Mucosa of descending colon (tissue), 3 donors: Measurements from ENCODE around the gene TACC2. TPM values are rescaled to one million over a fixed set of nuclear protein-coding genes. Genes with fewer than 3 reads are reported as not detected.

ENCODE experiments used
- ATAC-seq: fragments of 200-7000 bp; cut with Tn5 transposase; one replicate; pipeline ENCODE4 v1.9.1; 2020; ENCODE audit warnings: mild to moderate bottlenecking, moderate library complexity
- DNase-seq, 3 donors: peaks; one replicate each; pipeline ENCODE4 v3.0.0-alpha.2; 2020
- H3K36me3 ChIP-seq: fragments of 200-600 bp; one replicate; pipeline ENCODE4 v1.8.0; 2021; ENCODE audit warnings: low read depth, mild to moderate bottlenecking
- H3K4me1 ChIP-seq: fragments of 200-600 bp; one replicate; pipeline ENCODE4 v1.8.0; 2021; ENCODE audit warnings: low read depth, mild to moderate bottlenecking
- H3K4me3 ChIP-seq: fragments of 200-600 bp; one replicate; pipeline ENCODE4 v1.8.0; 2021; ENCODE audit warnings: mild to moderate bottlenecking
- H3K9me3 ChIP-seq: fragments of 200-600 bp; one replicate; pipeline ENCODE4 v1.8.0; 2021; ENCODE audit warnings: mild to moderate bottlenecking
- CTCF ChIP-seq: fragments of 200-600 bp; IDR thresholded peaks from one replicate; pipeline ENCODE4 v1.8.0; 2022; ENCODE audit warnings: antibody characterized with exemption, mild to moderate bottlenecking
- intact Hi-C, 2 donors: fragments of 100-400 bp; cut with DNase I in 1 of 2; cut with micrococcal nuclease in 1 of 2; formaldehyde crosslinking; loops; one replicate each; pipeline versions ENCODE4 v1.11.0 to v1.11.1; 2022; cut with DNase I, micrococcal nuclease
- total RNA-seq, 3 donors: library from RNA; stranded (reverse); fragmentation: NEBNext Ultra II Directional in 2 of 3; extraction: Animal tissue kit (Norgen Biotek cat#: 25700) in 2 of 3; gene quantifications; one replicate each; pipeline versions ENCODE4 v1.2.1 to v1.2.4, GENCODE V29; 2021 to 2023
- donor health status: DM: no; HTN: no; CAD: no; lungs with moderate emphysema.
- donor health status: DM: no; HTN: no; CAD: no.
- donor health status: DM: no; HTN: yes; CAD: no.

The TACC2 gene
- total RNA-seq, 3 donors from 2014 or later = 97.5 to 170 (median 133) TPM

- Histone ChIP-seq H3K4me3 (no peak overlapping the region), H3K4me1 (no peaks in the 10 kb centered on the region), H3K36me3 (no peaks in the 10 kb centered on the region), H3K9me3 (no peaks in the 10 kb centered on the region)
- DNase-seq = no peak
- intact Hi-C loops = no loop called here
- no peak for TF ChIP-seq CTCF
- no peak for ATAC-seq
Observed at GRCh38 chr10:122219340-122219739, 230.4 kb downstream of the TACC2 start.

DNA sequence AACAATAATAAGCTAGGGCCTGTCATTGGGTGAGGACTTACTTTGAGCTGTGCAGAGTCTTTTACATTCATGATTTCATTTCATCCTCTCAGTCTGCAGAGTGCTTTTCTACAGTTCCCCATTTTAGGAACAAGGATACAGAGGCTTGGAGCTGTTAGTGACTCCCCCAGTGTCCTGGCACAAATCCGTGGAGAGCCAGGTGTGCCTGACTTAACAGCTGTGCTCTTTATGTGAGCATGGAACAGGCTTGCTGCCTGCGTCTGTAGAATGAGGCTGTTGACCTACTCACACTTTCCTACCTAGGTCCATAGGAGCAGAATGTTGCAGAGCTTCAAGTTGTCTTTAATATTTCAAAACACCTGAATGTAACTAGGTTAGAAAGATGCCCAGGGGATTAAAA is 231.8 kb downstream of the TACC2 start:
- Histone ChIP-seq H3K9me3 (no peaks in the 10 kb centered on the region), H3K4me1 (no peaks in the 10 kb centered on the region), H3K36me3 (no peaks in the 10 kb centered on the region), H3K4me3 (no peak overlapping the region)
- ATAC-seq (no peak), DNase-seq (no peak)
- intact Hi-C loops = no loop called here
- no peak for TF ChIP-seq CTCF

- no peak for ATAC-seq
- intact Hi-C loops = no loop called here
- DNase-seq = no peak
- Histone ChIP-seq H3K36me3 (no peaks in the 10 kb centered on the region), H3K9me3 (no peaks in the 10 kb centered on the region), H3K4me3 (no peak overlapping the region), H3K4me1 (no peaks in the 10 kb centered on the region)
- no peak for TF ChIP-seq CTCF
Observed at GRCh38 chr10:122221958-122222357, 233.0 kb downstream of the TACC2 start.

DNA sequence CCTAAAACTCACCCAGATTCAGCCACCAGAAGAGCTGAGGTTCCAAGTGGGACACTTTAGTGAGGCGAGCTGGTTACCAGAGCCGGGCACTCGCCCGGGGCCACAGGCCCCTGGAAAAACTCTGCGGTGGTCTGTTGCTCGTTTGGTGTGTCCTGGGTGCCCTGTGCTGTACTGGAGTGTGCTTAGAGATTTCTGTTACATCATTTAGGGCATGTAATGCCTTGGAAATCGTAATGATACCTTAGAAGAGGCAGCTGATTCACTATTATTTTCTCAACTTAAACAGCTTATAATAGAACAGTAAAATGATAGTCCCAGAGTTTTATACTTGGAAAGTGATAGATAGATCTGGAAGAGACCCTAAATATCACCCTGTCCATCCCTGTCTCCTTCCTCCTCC is 233.7 kb downstream of the TACC2 start:
- no peak for ATAC-seq
- intact Hi-C loops = no loop called here
- TF ChIP-seq CTCF = no peak
- Histone ChIP-seq H3K4me3 (no peak overlapping the region), H3K9me3 (no peaks in the 10 kb centered on the region), H3K36me3 (no peaks in the 10 kb centered on the region), H3K4me1 (no peaks in the 10 kb centered on the region)
- DNase-seq = no peak

DNA sequence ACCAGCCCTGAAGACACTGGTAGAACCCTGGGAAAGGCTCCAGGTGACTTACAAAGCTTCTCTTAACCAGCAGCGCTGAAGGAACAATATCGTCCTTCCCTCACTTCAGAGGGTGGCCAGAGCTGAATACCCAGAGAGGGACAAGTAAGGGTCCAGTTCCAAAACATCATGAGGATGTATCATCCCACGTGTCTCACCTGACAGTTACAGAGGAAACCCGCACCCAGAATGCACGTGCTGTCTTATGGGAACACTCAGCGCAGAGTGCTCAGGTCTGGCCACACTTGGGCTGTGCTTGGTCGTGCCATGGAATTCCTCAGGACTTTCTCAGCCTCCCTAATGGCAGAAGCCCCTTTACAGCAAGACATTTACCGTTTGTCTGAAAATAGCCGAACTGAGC is 235.2 kb downstream of the TACC2 start:
- no peak for DNase-seq
- ATAC-seq = no peak
- Histone ChIP-seq H3K9me3 (no peaks in the 10 kb centered on the region), H3K4me3 (no peak overlapping the region), H3K4me1 (no peaks in the 10 kb centered on the region), H3K36me3 (no peaks in the 10 kb centered on the region)
- no peak for TF ChIP-seq CTCF
- intact Hi-C loops = no loop called here

DNA sequence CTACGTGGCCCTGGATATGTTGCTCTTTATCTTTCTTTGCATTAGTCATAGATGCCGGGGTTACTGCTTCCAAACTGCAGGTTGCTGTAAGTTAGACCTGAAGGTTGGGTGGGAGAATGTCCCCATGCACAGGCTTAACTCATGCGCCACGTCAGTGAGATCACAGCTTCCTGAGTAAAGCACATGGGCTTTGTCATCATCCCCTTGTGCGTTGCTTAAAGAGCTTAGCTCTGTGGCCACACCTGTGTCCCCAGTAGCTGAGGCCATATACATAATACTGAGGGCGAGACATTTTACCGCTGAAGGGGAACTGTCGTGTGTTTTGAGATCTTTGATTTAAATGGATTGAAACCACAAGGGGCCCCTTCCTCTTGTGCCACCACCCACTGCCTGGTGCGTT is 236.4 kb downstream of the TACC2 start:
- H3K4me3 ChIP-seq = no peak overlapping the region
- TF ChIP-seq CTCF = no peak
- ATAC-seq (no peak), DNase-seq (no peak)
- H3K4me1 ChIP-seq = no peaks in the 10 kb centered on the region
- H3K9me3 ChIP-seq = no peaks in the 10 kb centered on the region
- intact Hi-C loops = no loop called here
- no peaks in the 10 kb centered on the region for H3K36me3 ChIP-seq
